ENCODE data around the gene ATP11A.

GRCh38 chr13:112720814-112721197, 31.0 kb downstream of the ATP11A start:
- TF ChIP-seq CTCF (IDR thresholded peaks at IDR 0.05) (no peak), POLR2A (IDR thresholded peaks at IDR 0.05) (no peak)

Measured in thyroid gland (tissue), 4 donors.